ENCODE measurements around the gene S100A10. TPM values are rescaled to one million over a fixed set of nuclear protein-coding genes. Genes with fewer than 3 reads are reported as not detected.

Gene S100A10
- total RNA-seq, 1 donor from 2014 or later = 36.0 TPM

DNA sequence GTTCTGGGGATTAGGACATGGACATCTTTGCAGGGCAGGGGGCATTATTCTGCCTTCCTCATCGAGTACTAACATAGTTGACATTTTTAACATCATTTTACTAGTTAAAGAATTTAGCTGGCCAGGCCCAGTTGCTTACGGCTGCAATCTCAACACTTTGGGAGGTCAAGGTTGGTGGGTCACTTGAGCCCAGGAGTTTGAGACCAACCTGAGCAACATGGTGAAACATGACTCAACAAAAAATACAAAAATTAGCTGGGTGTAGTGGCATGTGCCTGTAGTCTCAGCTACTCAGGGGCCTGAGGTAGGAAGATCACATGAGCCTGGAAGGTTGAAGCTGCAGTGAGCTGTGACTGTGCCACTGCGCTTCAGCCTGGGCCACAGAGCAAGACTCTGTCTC lies 54.5 kb downstream of the S100A10 start:
- no peak for DNase-seq (ENCODE audit: low read depth)

DNA sequence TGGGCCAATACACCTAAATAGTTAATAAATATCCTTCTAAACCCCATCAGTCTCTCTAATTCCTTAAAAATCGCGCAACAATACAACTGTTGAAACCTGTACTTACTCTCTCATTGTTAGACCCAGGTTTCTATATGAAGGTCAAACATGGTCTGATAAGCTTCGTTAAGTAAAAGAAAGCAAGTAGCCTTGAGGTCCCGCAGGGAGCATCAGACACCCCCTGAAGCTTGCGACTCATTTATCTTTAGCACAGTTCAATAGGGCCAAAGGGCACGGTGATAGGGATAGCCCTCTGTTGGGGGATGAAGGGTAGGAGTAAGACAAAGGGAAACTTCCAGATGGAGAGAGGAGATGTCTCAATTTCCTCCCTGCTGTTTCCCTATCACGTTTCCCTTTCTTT lies 57.0 kb downstream of the S100A10 start:
- DNase-seq (ENCODE audit: low read depth) = no peak

DNA sequence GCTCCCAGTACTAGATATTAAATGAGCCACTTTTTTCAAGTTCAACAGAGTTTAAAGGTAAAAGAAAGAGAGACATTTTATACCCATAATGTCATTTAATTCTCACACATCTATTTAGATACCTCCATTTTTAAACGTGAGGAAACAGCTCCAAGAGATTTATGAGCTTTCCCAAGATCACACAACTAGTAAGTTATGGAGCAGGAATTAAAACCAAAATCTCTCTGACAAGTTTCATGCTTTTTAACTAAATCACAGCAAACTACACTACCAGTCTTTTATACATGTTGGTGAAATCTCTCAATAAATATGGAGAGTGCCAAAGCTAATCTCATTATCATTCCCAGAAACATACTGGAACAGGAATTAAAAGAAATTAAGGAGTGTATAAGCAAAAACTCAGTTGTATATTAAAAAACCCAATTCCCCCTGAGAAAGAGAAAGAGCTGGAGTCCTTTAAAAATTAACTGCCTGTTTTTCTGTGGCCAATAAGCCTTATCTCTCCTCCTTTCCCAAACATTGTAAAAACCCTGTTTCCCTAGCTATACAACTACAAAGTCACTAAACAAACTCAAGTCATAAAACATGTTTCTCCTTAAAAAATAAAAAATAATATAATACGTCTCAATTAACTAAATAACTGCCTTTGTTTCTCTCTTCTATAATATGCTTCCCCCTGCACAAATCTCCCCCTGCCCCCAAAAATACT lies 57.6 kb downstream of the S100A10 start:
- DNase-seq (ENCODE audit: low read depth) = no peak

DNA sequence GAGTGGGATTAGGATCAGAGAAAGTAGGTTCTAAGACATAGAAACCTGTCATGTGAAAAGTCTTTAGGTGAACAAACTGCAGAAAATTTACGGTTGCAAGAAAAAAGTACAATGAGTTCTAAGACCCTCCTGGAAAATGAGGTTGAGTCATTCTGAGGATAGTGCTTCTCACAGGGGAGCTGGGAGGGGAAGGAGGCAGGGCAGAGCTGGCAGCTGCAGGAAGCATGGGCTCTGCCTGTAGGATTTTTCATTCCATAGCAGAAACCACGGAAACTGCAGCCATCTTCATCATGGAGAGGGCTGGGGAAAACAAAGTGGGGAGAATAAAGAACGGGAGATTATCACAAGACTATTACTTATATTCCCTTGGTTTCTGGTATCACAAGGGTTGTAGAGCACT lies 58.5 kb downstream of the S100A10 start:
- DNase-seq (ENCODE audit: low read depth) = peak; percentile 13

DNA sequence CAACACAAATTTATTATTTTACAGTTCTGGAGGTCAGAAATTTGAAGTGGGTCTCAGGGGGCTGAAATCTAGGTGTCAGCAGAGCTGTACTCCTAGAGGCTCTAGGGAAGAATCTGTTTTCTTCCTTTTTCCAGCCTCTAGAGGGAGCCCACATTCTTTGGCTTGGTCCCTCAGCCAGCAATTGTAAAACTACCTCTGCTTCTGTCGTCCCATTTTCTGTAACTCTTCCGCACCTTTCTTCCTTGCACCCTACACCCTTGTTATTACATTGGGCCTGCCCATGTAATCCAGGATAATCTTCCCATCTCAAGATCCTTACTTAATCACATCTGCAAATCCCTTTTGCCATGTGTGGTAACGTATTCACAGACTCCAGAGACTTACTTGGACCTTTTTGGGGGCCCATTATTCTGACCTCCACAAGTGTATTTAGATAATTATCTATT lies 59.6 kb downstream of the S100A10 start:
- peak; percentile 72 for DNase-seq (ENCODE audit: low read depth)

Other genes starting within 250 kb of the S100A10 start
- 54.5 and 66.5 TPM in 2 replicates for gene MRPL9, start 230.4 kb downstream of the S100A10 start, total RNA-seq
- 5.1 and 10.1 TPM in 2 replicates for gene TDRKH, start 203.4 kb downstream of the S100A10 start, total RNA-seq
- gene LINGO4, start 188.4 kb downstream of the S100A10 start, total RNA-seq = not detected in 2 replicates
- gene RORC, start 162.1 kb downstream of the S100A10 start, total RNA-seq = 0.72 and 1.4 TPM in 2 replicates
- not detected in 2 replicates for gene C2CD4D, start 154.0 kb downstream of the S100A10 start, total RNA-seq
- not detected in 2 replicates for gene THEM5, start 140.1 kb downstream of the S100A10 start, total RNA-seq
- 12.2 and 12.8 TPM in 2 replicates for gene THEM4, start 84.3 kb downstream of the S100A10 start, total RNA-seq
- 227 and 251 TPM in 2 replicates for gene S100A11, start 43.1 kb upstream of the S100A10 start, total RNA-seq
- gene TCHHL1, start 95.2 kb upstream of the S100A10 start, total RNA-seq = not detected in 2 replicates
- gene TCHH, start 121.6 kb upstream of the S100A10 start, total RNA-seq = not detected in 2 replicates
- 1.0 and 1.9 TPM in 2 replicates for gene RPTN, start 165.4 kb upstream of the S100A10 start, total RNA-seq
- gene HRNR, start 230.3 kb upstream of the S100A10 start, total RNA-seq = not detected in 2 replicates

Measured in myocyte (in vitro differentiated cells).